IPS DF 4.7 (cell line): ENCODE measurements around the gene ACSS1.

Experiments used
- DNase-seq: peaks from one replicate; pipeline ENCODE4 v3.0.0-alpha.2; 2013; ENCODE audit warnings: low spot score; ENCODE audit errors: extremely low read depth

Gene ACSS1

GRCh38 chr20:24979036-24979960, 78.6 kb downstream of the ACSS1 start:
- DNase-seq, result no peak

- DNase-seq, result no peak
Measured at GRCh38 chr20:24978513-24978912, 79.4 kb downstream of the ACSS1 start.

- no peak for DNase-seq
Measured at GRCh38 chr20:24977797-24978196, 80.1 kb downstream of the ACSS1 start.

- DNase-seq, result no peak
Measured at GRCh38 chr20:24977336-24977735, 80.6 kb downstream of the ACSS1 start.

- no peak for DNase-seq
Measured at GRCh38 chr20:24972341-24972740, 85.6 kb downstream of the ACSS1 start.

GRCh38 chr20:24971376-24972101, 86.4 kb downstream of the ACSS1 start:
- DNase-seq, result no peak

- no peak for DNase-seq
Measured at GRCh38 chr20:24970754-24971153, 87.2 kb downstream of the ACSS1 start.

GRCh38 chr20:24970030-24970553, 87.8 kb downstream of the ACSS1 start:
- DNase-seq, result no peak

GRCh38 chr20:24969186-24970029, 88.5 kb downstream of the ACSS1 start:
- no peak for DNase-seq

- no peak for DNase-seq
Measured at GRCh38 chr20:24968278-24968800, 89.6 kb downstream of the ACSS1 start.

- no peak for DNase-seq
Measured at GRCh38 chr20:24966317-24967012, 91.5 kb downstream of the ACSS1 start.

GRCh38 chr20:24965065-24965919, 92.6 kb downstream of the ACSS1 start:
- no peak for DNase-seq

GRCh38 chr20:24964506-24964840, 93.5 kb downstream of the ACSS1 start:
- DNase-seq, result no peak

GRCh38 chr20:24963672-24964505, 94.0 kb downstream of the ACSS1 start:
- no peak for DNase-seq

- no peak for DNase-seq
Measured at GRCh38 chr20:24962510-24962909, 95.4 kb downstream of the ACSS1 start.

- DNase-seq, result no peak
Measured at GRCh38 chr20:24962182-24962492, 95.8 kb downstream of the ACSS1 start.

GRCh38 chr20:24961384-24962181, 96.4 kb downstream of the ACSS1 start:
- DNase-seq, result no peak

- DNase-seq, result no peak
Measured at GRCh38 chr20:24960861-24961260, 97.1 kb downstream of the ACSS1 start.
